Colonic mucosa (tissue), 4 donors: ENCODE results near the gene PLBD1. TPM values are rescaled to one million over a fixed set of nuclear protein-coding genes. Genes with fewer than 3 reads are reported as not detected.

ENCODE experiments used
- DNase-seq: peaks from one replicate; pipeline ENCODE4 v3.0.0-alpha.2; 2020
- H3K27ac ChIP-seq: fragments of 200-600 bp; one replicate; pipeline ENCODE4 v1.8.0; 2021
- H3K27me3 ChIP-seq: fragments of 200-600 bp; one replicate; pipeline ENCODE4 v1.8.0; 2021
- H3K36me3 ChIP-seq: fragments of 200-600 bp; one replicate; pipeline ENCODE4 v1.8.0; 2021
- H3K4me1 ChIP-seq: fragments of 200-600 bp; one replicate; pipeline ENCODE4 v1.8.0; 2021; ENCODE audit warnings: mild to moderate bottlenecking
- H3K4me3 ChIP-seq: fragments of 200-600 bp; one replicate; pipeline ENCODE4 v1.8.0; 2021
- H3K9ac ChIP-seq, 2 donors: one replicate each; pipeline ENCODE4 v1.7.0; 2013; ENCODE audit warnings: control low read depth in 2 of 2, low read depth in 2 of 2, low read length in 2 of 2
- H3K9me3 ChIP-seq: fragments of 200-600 bp; one replicate; pipeline ENCODE4 v1.8.0; 2021
- intact Hi-C: fragments of 100-400 bp; cut with DNase I; formaldehyde crosslinking; loops from one replicate; pipeline ENCODE4 v1.14.1; 2022
- total RNA-seq, 2 donors: library from RNA; stranded (reverse); fragmentation: NEBNext Ultra II Directional in 1 of 2; extraction: Animal tissue kit (Norgen Biotek cat#: 25700) in 1 of 2; gene quantifications; one replicate each; pipeline ENCODE4 v1.2.1, GENCODE V29; 2021
- TF ChIP-seq, protein P1 (sequence below): fragments of 200-600 bp; IDR thresholded peaks from one replicate; pipeline ENCODE4 v1.8.0; 2022; ENCODE audit warnings: antibody characterized with exemption, mild to moderate bottlenecking
- donor health status: healthy.
- donor health status: DM: no; HTN: no; CAD: no.
- donor health status: DM: no; HTN: no; CAD: no.

PLBD1 gene
- total RNA-seq, 2 donors from 2014 or later = 85.0 to 91.7 TPM

DNA sequence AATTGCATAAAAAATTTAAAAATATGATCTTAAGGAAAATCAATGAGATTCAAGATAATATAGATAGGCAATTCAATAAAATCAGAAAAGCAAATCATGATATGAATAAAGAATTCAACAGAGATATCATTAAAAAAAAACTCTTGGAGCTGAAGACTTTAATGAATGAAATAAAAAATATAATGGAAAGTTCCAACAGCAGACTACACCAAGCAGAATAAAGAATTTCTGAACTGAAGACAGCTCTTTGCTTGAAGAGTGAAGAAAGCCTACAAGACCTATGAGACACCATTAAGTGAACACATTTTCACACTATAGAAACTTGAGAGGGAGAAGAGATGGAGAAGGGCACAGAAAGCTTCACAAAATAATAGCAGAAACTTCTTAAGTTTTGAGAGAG, 45.9 kb downstream of the PLBD1 start:
- Histone ChIP-seq H3K36me3 (no peaks in the 10 kb centered on the region), H3K9me3 (no peaks in the 10 kb centered on the region), H3K27me3 (no peaks in the 10 kb centered on the region), H3K27ac (no peak overlapping the region), H3K4me3 (no peak overlapping the region), H3K4me1 (no peaks in the 10 kb centered on the region), H3K9ac (no peak overlapping the region)
- DNase-seq = no peak
- intact Hi-C loops = no loop called here
- TF ChIP-seq, protein P1, sequence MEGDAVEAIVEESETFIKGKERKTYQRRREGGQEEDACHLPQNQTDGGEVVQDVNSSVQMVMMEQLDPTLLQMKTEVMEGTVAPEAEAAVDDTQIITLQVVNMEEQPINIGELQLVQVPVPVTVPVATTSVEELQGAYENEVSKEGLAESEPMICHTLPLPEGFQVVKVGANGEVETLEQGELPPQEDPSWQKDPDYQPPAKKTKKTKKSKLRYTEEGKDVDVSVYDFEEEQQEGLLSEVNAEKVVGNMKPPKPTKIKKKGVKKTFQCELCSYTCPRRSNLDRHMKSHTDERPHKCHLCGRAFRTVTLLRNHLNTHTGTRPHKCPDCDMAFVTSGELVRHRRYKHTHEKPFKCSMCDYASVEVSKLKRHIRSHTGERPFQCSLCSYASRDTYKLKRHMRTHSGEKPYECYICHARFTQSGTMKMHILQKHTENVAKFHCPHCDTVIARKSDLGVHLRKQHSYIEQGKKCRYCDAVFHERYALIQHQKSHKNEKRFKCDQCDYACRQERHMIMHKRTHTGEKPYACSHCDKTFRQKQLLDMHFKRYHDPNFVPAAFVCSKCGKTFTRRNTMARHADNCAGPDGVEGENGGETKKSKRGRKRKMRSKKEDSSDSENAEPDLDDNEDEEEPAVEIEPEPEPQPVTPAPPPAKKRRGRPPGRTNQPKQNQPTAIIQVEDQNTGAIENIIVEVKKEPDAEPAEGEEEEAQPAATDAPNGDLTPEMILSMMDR = no peak

DNA sequence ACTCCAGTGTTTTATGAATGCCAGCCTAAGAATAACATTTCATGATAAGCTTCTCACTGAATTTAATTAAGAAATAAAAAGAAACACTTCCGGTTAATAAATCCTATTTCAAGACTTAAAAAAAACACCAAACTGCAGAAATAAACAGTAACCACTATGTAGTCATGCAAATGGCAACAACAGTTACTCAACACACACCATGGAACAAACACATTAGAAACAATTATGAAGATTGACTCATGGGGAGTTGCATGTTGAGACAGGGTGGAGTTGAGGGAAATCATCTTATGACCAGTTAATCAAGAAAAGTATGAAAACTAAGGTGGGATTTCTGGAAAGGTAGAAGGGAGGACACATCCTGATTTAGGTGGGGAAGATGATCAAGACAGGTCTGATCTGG, 52.7 kb downstream of the PLBD1 start:
- TF ChIP-seq, protein P1 = no peak
- H3K9me3 ChIP-seq = no peaks in the 10 kb centered on the region
- DNase-seq = no peak
- H3K4me1 ChIP-seq = no peaks in the 10 kb centered on the region
- H3K36me3 ChIP-seq = no peaks in the 10 kb centered on the region
- no peak overlapping the region for H3K9ac ChIP-seq
- no peak overlapping the region for H3K27ac ChIP-seq
- no peaks in the 10 kb centered on the region for H3K27me3 ChIP-seq
- H3K4me3 ChIP-seq = no peak overlapping the region
- intact Hi-C loops = loop anchor here (10.0 kb wide), 1 partner anchor 110 kb away; no protein-coding TSS in a partner anchor

DNA sequence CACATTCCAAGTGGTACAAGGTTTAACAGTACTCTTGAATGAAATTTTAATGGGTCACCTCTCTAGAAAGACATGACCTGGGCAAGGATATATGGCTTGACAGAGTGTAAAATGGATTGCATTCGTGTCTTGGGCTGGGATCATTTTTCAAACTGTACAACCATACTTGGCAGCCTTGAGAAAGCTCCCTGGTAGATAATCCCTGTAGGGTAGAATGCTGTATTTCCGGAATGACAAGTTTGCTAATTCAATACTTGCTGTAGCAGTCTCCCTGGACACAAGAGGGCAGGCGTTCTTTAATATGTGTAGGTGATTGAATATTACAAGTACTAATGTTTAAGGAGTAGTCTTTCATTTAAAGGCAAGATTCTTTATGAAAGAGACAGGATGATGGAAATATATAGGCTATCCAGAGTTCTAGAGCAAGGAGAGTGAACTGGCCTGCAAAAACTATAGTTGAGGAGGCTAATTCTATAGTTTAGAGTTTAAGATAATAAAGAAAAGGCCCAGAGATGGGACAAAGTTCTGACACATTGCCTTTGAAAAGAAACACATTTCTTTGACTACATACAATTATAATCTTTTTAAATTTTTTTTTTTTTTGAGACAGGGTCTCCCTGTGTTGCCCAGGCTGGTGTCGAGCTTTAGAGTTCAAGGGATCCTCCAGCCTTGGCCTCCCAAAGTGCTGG, 53.4 kb downstream of the PLBD1 start:
- no peak overlapping the region for H3K4me3 ChIP-seq
- no peaks in the 10 kb centered on the region for H3K36me3 ChIP-seq
- H3K27me3 ChIP-seq = no peaks in the 10 kb centered on the region
- no peak overlapping the region for H3K9ac ChIP-seq
- H3K4me1 ChIP-seq = no peaks in the 10 kb centered on the region
- peak overlapping the region; percentile 28 for H3K27ac ChIP-seq
- TF ChIP-seq, protein P1 = peak; percentile 55
- peak; percentile 77 for DNase-seq
- intact Hi-C loops = loop anchor here (10.0 kb wide), 1 partner anchor 111 kb away; no protein-coding TSS in a partner anchor
- no peaks in the 10 kb centered on the region for H3K9me3 ChIP-seq

DNA sequence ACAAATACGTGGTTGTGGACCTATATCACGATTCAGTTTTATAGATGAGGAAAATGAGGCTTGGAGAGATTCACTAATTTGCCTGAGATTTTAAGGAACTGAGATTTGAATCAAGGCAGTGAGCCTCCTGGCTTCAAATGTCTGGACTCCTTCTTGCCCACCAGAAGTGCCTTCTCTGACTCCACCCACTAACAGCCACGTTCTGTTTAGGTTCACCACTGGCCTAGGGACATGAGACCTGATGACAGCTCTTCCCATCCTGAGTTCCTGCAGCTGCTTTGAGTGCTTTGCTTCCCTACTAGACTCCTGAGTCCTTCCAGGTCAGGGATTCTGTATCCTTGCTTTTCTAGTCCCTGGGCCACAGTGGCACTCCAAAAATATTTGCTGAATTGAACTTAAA, 57.1 kb downstream of the PLBD1 start:
- DNase-seq = no peak
- TF ChIP-seq, protein P1 = no peak
- H3K4me1 ChIP-seq = no peaks in the 10 kb centered on the region
- H3K4me3 ChIP-seq = no peak overlapping the region
- no peaks in the 10 kb centered on the region for H3K9me3 ChIP-seq
- H3K36me3 ChIP-seq = no peaks in the 10 kb centered on the region
- H3K27me3 ChIP-seq = no peaks in the 10 kb centered on the region
- H3K9ac ChIP-seq = no peak overlapping the region
- intact Hi-C loops = loop anchor here (10.0 kb wide), 1 partner anchor 114 kb away; no protein-coding TSS in a partner anchor
- no peak overlapping the region for H3K27ac ChIP-seq

GRCh38 chr12:14505626-14506596, 61.8 kb downstream of the PLBD1 start:
- intact Hi-C loops = no loop called here
- no peaks in the 10 kb centered on the region for H3K9me3 ChIP-seq
- H3K27me3 ChIP-seq = no peaks in the 10 kb centered on the region
- DNase-seq = no peak
- H3K36me3 ChIP-seq = no peaks in the 10 kb centered on the region
- no peak overlapping the region for H3K4me3 ChIP-seq
- H3K27ac ChIP-seq = no peak overlapping the region
- H3K4me1 ChIP-seq = no peaks in the 10 kb centered on the region
- H3K9ac ChIP-seq = no peak overlapping the region
- TF ChIP-seq, protein P1 = no peak
